ENCODE measurements around the gene FAM111A. TPM values are rescaled to one million over a fixed set of nuclear protein-coding genes. Genes with fewer than 3 reads are reported as not detected.
A peak's percentile ranks its signal among the peaks of the same experiment; 100 is the strongest.

Gene FAM111A
- total and polyA plus RNA-seq, 10 of the 15 experiments (the other 5 are each of a cell fraction or from before 2014, with no cell fraction given), result 26.6 to 95.0 (median 67.5) TPM

DNA sequence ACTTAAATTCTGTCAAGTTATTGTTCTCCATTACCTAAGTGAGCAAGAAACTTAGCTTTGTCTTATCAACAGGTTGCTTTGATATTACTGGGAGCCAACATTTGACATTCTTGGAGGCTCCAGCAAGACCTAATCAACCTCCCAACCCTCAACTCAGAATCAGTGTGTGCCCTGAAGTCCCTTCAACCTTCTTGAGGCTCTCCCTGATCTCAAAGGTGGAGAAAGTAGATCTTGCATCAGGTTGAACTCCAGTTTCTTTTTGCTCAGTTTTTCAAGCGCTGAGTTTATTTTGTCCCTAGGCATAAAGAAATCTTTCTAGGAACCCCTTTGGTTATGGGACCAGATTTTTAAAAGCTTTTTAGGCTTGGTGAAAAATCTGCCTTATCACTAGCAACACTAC, 1.4 kb downstream of the FAM111A start:
- in situ Hi-C loops (cut with MboI) (loop anchor here (5.0 kb wide), 2 partner anchors 37 to 92 kb away; partner anchors contain the start of gene FAM111B), intact Hi-C loops (cut with micrococcal nuclease; ENCODE audit: unreplicated experiment) (loop anchor here (1.0 to 2.0 kb wide), 3 partner anchors 8 to 63 kb away; no protein-coding TSS in a partner anchor)
- Histone ChIP-seq H3K4me2 (ENCODE audit: control insufficient read depth, insufficient read depth) (peak overlapping the region; percentile 67), H3K4me3 (peak overlapping the region; percentile 83), H3K27ac (ENCODE audit: control insufficient read depth, insufficient read depth) (peak overlapping the region; percentile 91), H4K20me1 (ENCODE audit: control insufficient read depth, insufficient read depth) (no peaks in the 10 kb centered on the region), H3K36me3 (ENCODE audit: control insufficient read depth in 2 of 2, insufficient read depth in 2 of 2, low read length in 1 of 2) (peaks cover 0 to 6% of the 10 kb centered on the region in 2 experiments; a peak in 2 of 4 replicates), H3K9me3 (replicated peaks; ENCODE audit: control insufficient read depth, insufficient read depth, low read length) (no peaks in the 10 kb centered on the region), H3K79me2 (ENCODE audit: control insufficient read depth, insufficient read depth, low read length) (peaks cover 59% of the 10 kb centered on the region), H3K4me1 (ENCODE audit: control insufficient read depth, insufficient read depth, low read length) (peaks cover 24% of the 10 kb centered on the region; the same call in 1 of the 2 replicates), H2AFZ (ENCODE audit: control insufficient read depth, low read depth, low read length) (peak overlapping the region; percentile 49), H3K27me3 (replicated peaks in 1 of 2; ENCODE audit: control insufficient read depth in 2 of 2, insufficient read depth in 2 of 2, low read length in 1 of 2) (no peaks in the 10 kb centered on the region), H3K9ac (ENCODE audit: control insufficient read depth, insufficient read depth, low read length) (peak overlapping the region; percentile 92)
- ChIA-PET POLR2A (interaction anchor here (0.7 to 2.4 kb wide), 10 partner anchors 8 to 46 kb away, joined by 3 to 20 read pairs (median 4); partner anchors contain the start of gene FAM111B), CTCF (interaction anchor here (1.0 to 12.0 kb wide), 15 partner anchors 8 to 285 kb away, joined by 3 to 250 read pairs (median 5); partner anchors contain the start of genes DTX4 and MPEG1), SMC1A (ENCODE audit: uncharacterized antibody, unreplicated experiment) (interaction anchor here (0.9 to 4.2 kb wide), 10 partner anchors 8 to 186 kb away, joined by 3 to 36 read pairs (median 6); no protein-coding TSS in a partner anchor), RAD21 (ENCODE audit: unreplicated experiment) (interaction anchor here (0.9 to 5.9 kb wide), 13 partner anchors 9 to 498 kb away, joined by 3 to 80 read pairs (median 3); partner anchors contain the start of genes DTX4 and FAM111B)
- BruUV-seq (replicated peaks), result no TSS peak
- no peak for TF ChIP-seq TAF1 (IDR thresholded peaks at IDR 0.05; ENCODE audit: borderline replicate concordance, low read depth, low read length)
- TF ChIP-seq YBX1 (IDR thresholded peaks at IDR 0.05), result no peak
- TF ChIP-seq SMAD1 (IDR thresholded peaks at IDR 0.05; ENCODE audit: low read depth, partially characterized antibody), result no peak
- no peak for TF ChIP-seq EED (IDR thresholded peaks at IDR 0.05; ENCODE audit: low read depth)
- no peak for TF ChIP-seq LARP7 (IDR thresholded peaks at IDR 0.05)
- TF ChIP-seq, protein P1, sequence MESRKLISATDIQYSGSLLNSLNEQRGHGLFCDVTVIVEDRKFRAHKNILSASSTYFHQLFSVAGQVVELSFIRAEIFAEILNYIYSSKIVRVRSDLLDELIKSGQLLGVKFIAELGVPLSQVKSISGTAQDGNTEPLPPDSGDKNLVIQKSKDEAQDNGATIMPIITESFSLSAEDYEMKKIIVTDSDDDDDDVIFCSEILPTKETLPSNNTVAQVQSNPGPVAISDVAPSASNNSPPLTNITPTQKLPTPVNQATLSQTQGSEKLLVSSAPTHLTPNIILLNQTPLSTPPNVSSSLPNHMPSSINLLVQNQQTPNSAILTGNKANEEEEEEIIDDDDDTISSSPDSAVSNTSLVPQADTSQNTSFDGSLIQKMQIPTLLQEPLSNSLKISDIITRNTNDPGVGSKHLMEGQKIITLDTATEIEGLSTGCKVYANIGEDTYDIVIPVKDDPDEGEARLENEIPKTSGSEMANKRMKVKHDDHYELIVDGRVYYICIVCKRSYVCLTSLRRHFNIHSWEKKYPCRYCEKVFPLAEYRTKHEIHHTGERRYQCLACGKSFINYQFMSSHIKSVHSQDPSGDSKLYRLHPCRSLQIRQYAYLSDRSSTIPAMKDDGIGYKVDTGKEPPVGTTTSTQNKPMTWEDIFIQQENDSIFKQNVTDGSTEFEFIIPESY (IDR thresholded peaks at IDR 0.05), result no peak
- no peak for TF ChIP-seq ZBED1 (IDR thresholded peaks at IDR 0.05; ENCODE audit: borderline replicate concordance)
- WGBS (ENCODE audit: insufficient coverage, insufficient replicate concordance, low lambda C conversion rate, missing lambda C conversion rate), result 0% methylated on average over 1 of the region's 1 CpG
- ATAC-seq (no peak), FAIRE-seq (no peak), DNase-seq (ENCODE audit: low read depth, low spot score) (no peak)

Measured in GM12878 (cell line).